K562 treated with DMSO at 1 percent for 12 hours (cell line): ENCODE data around the gene TRIM21. TPM values are rescaled to one million over a fixed set of nuclear protein-coding genes. Genes with fewer than 3 reads are reported as not detected.

Experiments used
- total RNA-seq: library from RNA; unstranded; fragments of 300-600 nt; gene quantifications from 2 replicates; pipeline ENCODE4 v1.2.3, GENCODE V29; 2022; ENCODE audit not compliant: insufficient read depth

The TRIM21 gene
- total RNA-seq, result 17.8 and 22.2 TPM in 2 replicates

GRCh38 chr11:4393209-4393857, at the start of gene TRIM21:
Gene TRIM21, minus strand, starts transcription at chr11:4393702. Its CDS starts 3,293 bp downstream, at chr11:4390409.

GRCh38 chr11:4368286-4368685, 25.2 kb downstream of the TRIM21 start, which contains the start of gene OR52B4:
Gene OR52B4, minus strand, starts transcription at chr11:4368386. Its CDS starts 91 bp downstream, at chr11:4368295.

Other genes with a start within 250 kb of the TRIM21 start
- gene OR52B4, start 25.3 kb downstream of the TRIM21 start, total RNA-seq, result not detected in 2 replicates
- not detected in 2 replicates for gene OR52K2, start 55.6 kb upstream of the TRIM21 start, total RNA-seq
- gene OR52K1, start 88.9 kb upstream of the TRIM21 start, total RNA-seq, result not detected in 2 replicates
- not detected in 2 replicates for gene OR52M1, start 151.5 kb upstream of the TRIM21 start, total RNA-seq
- not detected in 2 replicates for gene OR52I2, start 188.0 kb upstream of the TRIM21 start, total RNA-seq
- gene OR52I1, start 200.3 kb upstream of the TRIM21 start, total RNA-seq, result not detected in 2 replicates
- 6.3 and 16.5 TPM in 2 replicates for gene TRIM68, start 214.5 kb upstream of the TRIM21 start, total RNA-seq
- not detected in 2 replicates for gene OR51D1, start 243.8 kb upstream of the TRIM21 start, total RNA-seq